Keratinocyte (primary cell): ENCODE measurements around the gene WDR70. TPM values are rescaled to one million over a fixed set of nuclear protein-coding genes. Genes with fewer than 3 reads are reported as not detected.

Source experiments
- DNase-seq: peaks from one replicate; pipeline ENCODE4 v3.0.0-alpha.2; 2011; ENCODE audit warnings: low read depth, missing footprints, low spot score
- FAIRE-seq: peaks from 2 replicates; lab custom pipeline; 2011; peaks lifted over from hg19 to GRCh38; lab: Jason Lieb, UNC
- H2AFZ ChIP-seq: 2 replicates; pipeline ENCODE4 v1.6.0; 2012; ENCODE audit warnings: low read length, control low read depth, inconsistent platforms; ENCODE audit not compliant: control insufficient read depth
- H3K27ac ChIP-seq: 2 replicates; pipeline ENCODE4 v1.5.1; 2011; ENCODE audit warnings: low read length; ENCODE audit not compliant: control insufficient read depth, insufficient read depth
- H3K27me3 ChIP-seq: 3 replicates; pipeline ENCODE4 v1.6.0; 2011; ENCODE audit warnings: low read length; ENCODE audit not compliant: control insufficient read depth, insufficient read depth; ENCODE audit errors: extremely low read depth
- H3K36me3 ChIP-seq, 2 experiments: 2 replicates in 1 of 2; 3 replicates in 1 of 2; pipeline ENCODE4 v1.5.1; 2011; ENCODE audit warnings: low read length in 2 of 2, mild to moderate bottlenecking in 1 of 2; ENCODE audit not compliant: control insufficient read depth in 2 of 2, insufficient read depth in 2 of 2; ENCODE audit errors: extremely low read depth in 1 of 2
- H3K4me1 ChIP-seq: 3 replicates; pipeline ENCODE4 v1.5.1; 2011; ENCODE audit warnings: low read length; ENCODE audit not compliant: control insufficient read depth, insufficient read depth; ENCODE audit errors: extremely low read depth
- H3K4me2 ChIP-seq: 3 replicates; pipeline ENCODE4 v1.6.0; 2011; ENCODE audit warnings: low read depth, low read length; ENCODE audit not compliant: control insufficient read depth, insufficient read depth; ENCODE audit errors: extremely low read depth
- H3K4me3 ChIP-seq, 3 experiments: fragments of 200-600 bp in 1 of 3; sonication (generic) in 1 of 3; 2 replicates in 2 of 3; 3 replicates in 1 of 3; pipeline ENCODE4 v1.5.1; 2011 to 2016; ENCODE audit warnings: low read length in 3 of 3, mild to moderate bottlenecking in 3 of 3, control low read depth in 2 of 3, inconsistent platforms in 1 of 3, low read depth in 1 of 3, mixed read lengths in 1 of 3, mixed run types in 1 of 3, moderate library complexity in 1 of 3; ENCODE audit not compliant: control insufficient read depth in 2 of 3, insufficient read depth in 2 of 3; ENCODE audit errors: extremely low read depth in 1 of 3
- H3K79me2 ChIP-seq: 2 replicates; pipeline ENCODE4 v1.6.0; 2012; ENCODE audit warnings: low read length; ENCODE audit not compliant: control insufficient read depth, insufficient read depth
- H3K9ac ChIP-seq: 3 replicates; pipeline ENCODE4 v1.6.0; 2011; ENCODE audit warnings: low read length; ENCODE audit not compliant: control insufficient read depth, insufficient read depth; ENCODE audit errors: extremely low read depth
- H3K9me1 ChIP-seq: 3 replicates; pipeline ENCODE4 v1.6.0; 2011; ENCODE audit warnings: low read length; ENCODE audit not compliant: control insufficient read depth, insufficient read depth; ENCODE audit errors: extremely low read depth
- H3K9me3 ChIP-seq: 2 replicates; pipeline ENCODE4 v1.5.1; 2012; ENCODE audit warnings: low read depth, low read length; ENCODE audit not compliant: control insufficient read depth
- H4K20me1 ChIP-seq: 3 replicates; pipeline ENCODE4 v1.6.0; 2011; ENCODE audit warnings: low read length; ENCODE audit not compliant: control insufficient read depth, insufficient read depth; ENCODE audit errors: extremely low read depth
- EZH2 ChIP-seq: IDR thresholded peaks from one replicate; pipeline ENCODE4 v1.6.1; 2012; ENCODE audit warnings: inconsistent platforms, mild to moderate bottlenecking, low read length, moderate library complexity
- dilution Hi-C: fragments of 300-500 bp; cut with MboI; formaldehyde crosslinking; loops from one replicate; pipeline ENCODE4 v1.7.0; 2020; ENCODE audit warnings: low sequenced_read_pairs; ENCODE audit not compliant: extremely low pct_ligation_motif_present
- polyA plus RNA-seq, 5 experiments: library from polyadenylated mRNA; depleted of rRNA in 3 of 5; stranded (reverse) in 3 of 5; stranded (forward) in 1 of 5; unstranded in 1 of 5; fragments of >200 nt; gene quantifications; 1 replicate in 1 of 5; 2 replicates in 3 of 5; 3 replicates in 1 of 5; pipeline versions ENCODE4 v1.2.1 to v1.2.3, GENCODE V29; 2011 to 2012; ENCODE audit warnings: missing spikeins in 2 of 5, low read depth in 1 of 5, low replicate concordance in 1 of 5
- TF ChIP-seq, protein P1 (sequence below), 3 experiments: IDR thresholded peaks in 1 of 3; conservative IDR thresholded peaks in 1 of 3; optimal IDR thresholded peaks in 1 of 3; 2 replicates in 2 of 3; 3 replicates in 1 of 3; pipeline versions ENCODE3 to v1.5.1; 2011; ENCODE audit warnings: low read length in 3 of 3, mild to moderate bottlenecking in 3 of 3, moderate library complexity in 2 of 3, control low read depth in 1 of 3, inconsistent platforms in 1 of 3; ENCODE audit not compliant: insufficient read depth in 2 of 3; ENCODE audit errors: extremely low read depth in 1 of 3

WDR70 gene
- polyA plus RNA-seq, 1 donor (not counting 4 experiments of a cell fraction or from before 2014, with no cell fraction given) = 25.1 TPM

GRCh38 chr5:37496902-37497445, 117.9 kb downstream of the WDR70 start:
- Histone ChIP-seq H3K79me2 (no peaks in the 10 kb centered on the region), H3K4me3 (no peak overlapping the region), H3K9me1 (no peaks in the 10 kb centered on the region), H3K4me1 (peaks cover 17% of the 10 kb centered on the region), H4K20me1 (no peaks in the 10 kb centered on the region), H3K9me3 (no peaks in the 10 kb centered on the region), H3K27me3 (no peaks in the 10 kb centered on the region), H3K36me3 (peaks cover 0 to 3% of the 10 kb centered on the region in 2 experiments), H3K27ac (no peak overlapping the region), H3K9ac (no peak overlapping the region), H3K4me2 (no peak overlapping the region), H2AFZ (no peak overlapping the region)
- DNase-seq (no peak), FAIRE-seq (no peak)
- dilution Hi-C loops = no loop called here
- TF ChIP-seq, protein P1, sequence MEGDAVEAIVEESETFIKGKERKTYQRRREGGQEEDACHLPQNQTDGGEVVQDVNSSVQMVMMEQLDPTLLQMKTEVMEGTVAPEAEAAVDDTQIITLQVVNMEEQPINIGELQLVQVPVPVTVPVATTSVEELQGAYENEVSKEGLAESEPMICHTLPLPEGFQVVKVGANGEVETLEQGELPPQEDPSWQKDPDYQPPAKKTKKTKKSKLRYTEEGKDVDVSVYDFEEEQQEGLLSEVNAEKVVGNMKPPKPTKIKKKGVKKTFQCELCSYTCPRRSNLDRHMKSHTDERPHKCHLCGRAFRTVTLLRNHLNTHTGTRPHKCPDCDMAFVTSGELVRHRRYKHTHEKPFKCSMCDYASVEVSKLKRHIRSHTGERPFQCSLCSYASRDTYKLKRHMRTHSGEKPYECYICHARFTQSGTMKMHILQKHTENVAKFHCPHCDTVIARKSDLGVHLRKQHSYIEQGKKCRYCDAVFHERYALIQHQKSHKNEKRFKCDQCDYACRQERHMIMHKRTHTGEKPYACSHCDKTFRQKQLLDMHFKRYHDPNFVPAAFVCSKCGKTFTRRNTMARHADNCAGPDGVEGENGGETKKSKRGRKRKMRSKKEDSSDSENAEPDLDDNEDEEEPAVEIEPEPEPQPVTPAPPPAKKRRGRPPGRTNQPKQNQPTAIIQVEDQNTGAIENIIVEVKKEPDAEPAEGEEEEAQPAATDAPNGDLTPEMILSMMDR (optimal IDR thresholded peaks at IDR 0.05 in 1 of 3, IDR thresholded peaks at IDR 0.05 in 1 of 3, conservative IDR thresholded peaks at IDR 0.05 in 1 of 3; ENCODE audit: extremely low read depth in 1 of 3, insufficient read depth in 2 of 3, low read length in 3 of 3) = no peak
- no peak for TF ChIP-seq EZH2

DNA sequence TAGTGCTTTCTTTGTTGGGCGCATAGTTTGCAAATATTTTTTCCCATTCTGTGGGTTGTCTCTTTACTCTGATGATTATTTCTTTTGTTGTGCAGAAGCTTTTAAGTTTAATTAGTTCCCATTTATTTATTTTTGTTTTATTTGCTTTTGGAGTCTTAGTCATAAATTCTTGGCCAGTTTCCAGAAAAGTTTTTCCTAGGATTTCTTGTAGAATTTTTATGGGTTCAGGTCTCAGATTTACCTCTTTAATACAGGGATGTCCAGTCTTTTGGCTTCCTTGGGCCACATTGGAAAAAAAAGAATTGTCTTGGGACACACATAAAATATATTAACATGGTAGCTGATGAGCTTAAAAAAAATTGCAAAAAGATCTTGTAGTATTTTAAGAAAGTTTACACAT, 122.0 kb downstream of the WDR70 start:
- Histone ChIP-seq H3K9ac (no peak overlapping the region), H2AFZ (no peak overlapping the region), H3K4me2 (no peak overlapping the region), H3K79me2 (no peaks in the 10 kb centered on the region), H3K4me1 (no peaks in the 10 kb centered on the region), H3K36me3 (peaks cover 0 to 3% of the 10 kb centered on the region in 2 experiments), H3K4me3 (no peak overlapping the region), H3K27me3 (no peaks in the 10 kb centered on the region), H3K27ac (no peak overlapping the region), H3K9me1 (no peaks in the 10 kb centered on the region), H3K9me3 (no peaks in the 10 kb centered on the region), H4K20me1 (no peaks in the 10 kb centered on the region)
- no peak for DNase-seq
- TF ChIP-seq EZH2 = no peak
- TF ChIP-seq, protein P1 (optimal IDR thresholded peaks at IDR 0.05 in 1 of 3, IDR thresholded peaks at IDR 0.05 in 1 of 3, conservative IDR thresholded peaks at IDR 0.05 in 1 of 3; ENCODE audit: extremely low read depth in 1 of 3, insufficient read depth in 2 of 3, low read length in 3 of 3) = no peak
- dilution Hi-C loops = no loop called here
- no peak for FAIRE-seq
